BLaER1 treated with 17β-estradiol and CSF1 and Interleukin-3, amounts not matched to agents 10 nM and 100 nM (cell line): ENCODE data around the gene RPL3.
"Not testable (repeated sequence)": the region's sequence is repeated elsewhere in the genome, so short reads cannot be mapped to it uniquely, and the experiment has no call there.

Source experiments
- H3K27ac ChIP-seq, 11 experiments: shearing (Covaris generic); formaldehyde crosslinking; 2 replicates each; pipeline ENCODE4 v1.8.1; 2022
- H3K27me3 ChIP-seq, 11 experiments: shearing (Covaris generic); formaldehyde crosslinking; 2 replicates each; pipeline ENCODE4 v1.8.1; 2022
- H3K36me3 ChIP-seq, 11 experiments: shearing (Covaris generic); formaldehyde crosslinking; 2 replicates each; pipeline ENCODE4 v1.8.1; 2022
- H3K4me1 ChIP-seq, 10 experiments: shearing (Covaris generic); formaldehyde crosslinking; 2 replicates each; pipeline ENCODE4 v1.8.1; 2022
- H3K4me2 ChIP-seq, 11 experiments: shearing (Covaris generic); formaldehyde crosslinking; 2 replicates each; pipeline ENCODE4 v1.8.1; 2022
- H3K4me3 ChIP-seq, 10 experiments: shearing (Covaris generic); formaldehyde crosslinking; 2 replicates each; pipeline ENCODE4 v1.8.1; 2022
- H3K9ac ChIP-seq, 11 experiments: shearing (Covaris generic); formaldehyde crosslinking; 2 replicates each; pipeline ENCODE4 v1.8.1; 2022
- H3K9me3 ChIP-seq, 11 experiments: shearing (Covaris generic); formaldehyde crosslinking; replicated peaks in 1 of 11; 2 replicates each; pipeline ENCODE4 v1.8.1; 2022
- H4K20me1 ChIP-seq, 11 experiments: shearing (Covaris generic); formaldehyde crosslinking; 2 replicates each; pipeline ENCODE4 v1.8.1; 2022
- Cebpa-rat ChIP-seq, 11 experiments: shearing (Covaris generic); IDR thresholded peaks; 2 replicates each; pipeline ENCODE4 v1.8.1; 2022

RPL3 gene

GRCh38 chr22:39349967-39350726, 30.7 kb upstream of the RPL3 start, which contains the start of gene SYNGR1:
SYNGR1 (plus strand) TSS chr22:39349991; CDS start chr22:39350011, 20 bp downstream.
- no peaks in the 10 kb centered on the region for H3K27me3 ChIP-seq
- peak within 1 kb of the TSS; percentile 83 to 97 (median 93) for H3K9ac ChIP-seq
- peak within 1 kb of the TSS; percentile 26 to 95 (median 91); a peak in 21 of 22 replicates for H3K27ac ChIP-seq
- peak within 1 kb of the TSS; percentile 70 to 94 (median 84) for H3K4me3 ChIP-seq
- peaks cover 0 to 47% (median 34%) of the 10 kb centered on the region in 11 experiments; a peak in 17 of 22 replicates for H4K20me1 ChIP-seq
- peaks cover 42 to 73% (median 71%) of the 10 kb centered on the region in 10 experiments for H3K4me1 ChIP-seq
- H3K36me3 ChIP-seq, result peaks cover 0 to 3% (median 0%) of the 10 kb centered on the region in 11 experiments; a peak in 1 of 22 replicates
- H3K9me3 ChIP-seq, result no peaks in the 10 kb centered on the region
- H3K4me2 ChIP-seq, result peak within 1 kb of the TSS; percentile 91 to 100 (median 96)
- TF ChIP-seq Cebpa-rat (IDR thresholded peaks at IDR 0.05), result no peak

GRCh38 chr22:39349506-39349966, 30.1 kb upstream of the RPL3 start:
- Histone ChIP-seq H3K4me2 (peak overlapping the region; percentile 91 to 100 (median 96)), H3K9ac (peak overlapping the region; percentile 83 to 97 (median 93)), H3K4me1 (peaks cover 40 to 67% (median 65%) of the 10 kb centered on the region in 10 experiments), H4K20me1 (peaks cover 0 to 40% (median 29%) of the 10 kb centered on the region in 11 experiments; a peak in 17 of 22 replicates), H3K27ac (peak overlapping the region; percentile 20 to 95 (median 91); a peak in 21 of 22 replicates), H3K36me3 (peaks cover 0 to 3% (median 0%) of the 10 kb centered on the region in 11 experiments; a peak in 1 of 22 replicates), H3K9me3 (no peaks in the 10 kb centered on the region), H3K4me3 (peak overlapping the region; percentile 70 to 94 (median 84)), H3K27me3 (no peaks in the 10 kb centered on the region)
- no peak for TF ChIP-seq Cebpa-rat (IDR thresholded peaks at IDR 0.05)

- peak in 10 of 11 experiments; percentile 58 to 97 (median 92); a peak in 18 of 22 replicates for TF ChIP-seq Cebpa-rat (IDR thresholded peaks at IDR 0.05)
- Histone ChIP-seq H3K27ac (peak overlapping the region; percentile 20 to 95 (median 91); a peak in 21 of 22 replicates), H4K20me1 (peaks cover 0 to 35% (median 29%) of the 10 kb centered on the region in 11 experiments; a peak in 17 of 22 replicates), H3K27me3 (no peaks in the 10 kb centered on the region), H3K9ac (peak overlapping the region; percentile 83 to 97 (median 93)), H3K4me3 (peak overlapping the region; percentile 70 to 94 (median 84)), H3K36me3 (no peaks in the 10 kb centered on the region), H3K9me3 (no peaks in the 10 kb centered on the region), H3K4me2 (peak overlapping the region; percentile 91 to 100 (median 96)), H3K4me1 (peaks cover 40 to 64% (median 60%) of the 10 kb centered on the region in 10 experiments)
Measured at GRCh38 chr22:39348909-39349505, 29.6 kb upstream of the RPL3 start.

GRCh38 chr22:39345231-39345630, 25.8 kb upstream of the RPL3 start:
- Histone ChIP-seq H3K4me3 (no peak overlapping the region), H3K9me3 (no peaks in the 10 kb centered on the region), H3K4me1 (peaks cover 9 to 34% (median 30%) of the 10 kb centered on the region in 10 experiments), H3K27me3 (no peaks in the 10 kb centered on the region), H3K9ac (no peak overlapping the region), H3K4me2 (no peak overlapping the region), H3K36me3 (no peaks in the 10 kb centered on the region), H4K20me1 (no peaks in the 10 kb centered on the region), H3K27ac (no peak overlapping the region)
- peak in 2 of 11 experiments; percentile 13 to 56; a peak in 1 of 22 replicates for TF ChIP-seq Cebpa-rat (IDR thresholded peaks at IDR 0.05)

- H3K4me1 ChIP-seq, result peaks cover 5 to 31% (median 26%) of the 10 kb centered on the region in 10 experiments
- no peak overlapping the region for H3K4me3 ChIP-seq
- TF ChIP-seq Cebpa-rat (IDR thresholded peaks at IDR 0.05), result no peak
- no peaks in the 10 kb centered on the region for H4K20me1 ChIP-seq
- H3K27me3 ChIP-seq, result no peaks in the 10 kb centered on the region
- no peak overlapping the region for H3K9ac ChIP-seq
- H3K27ac ChIP-seq, result no peak overlapping the region
- no peaks in the 10 kb centered on the region for H3K9me3 ChIP-seq
- H3K4me2 ChIP-seq, result peak overlapping the region in 1 of 11 experiments; percentile 18; a peak in 1 of 22 replicates
- H3K36me3 ChIP-seq, result no peaks in the 10 kb centered on the region
Measured at GRCh38 chr22:39344046-39344390, 24.6 kb upstream of the RPL3 start.

- H3K4me2 ChIP-seq, result peak overlapping the region in 3 of 11 experiments; percentile 18 to 25 (median 22); a peak in 1 of 22 replicates
Measured at GRCh38 chr22:39343259-39344045, 24.0 kb upstream of the RPL3 start.

GRCh38 chr22:39341179-39341578, 21.8 kb upstream of the RPL3 start:
- H3K4me1 ChIP-seq, result peaks cover 0 to 11% (median 5%) of the 10 kb centered on the region in 10 experiments; a peak in 9 of 20 replicates
- no peak for TF ChIP-seq Cebpa-rat (IDR thresholded peaks at IDR 0.05)
- H3K27ac ChIP-seq, result no peak overlapping the region
- H3K9ac ChIP-seq, result no peak overlapping the region
- no peak overlapping the region for H3K4me2 ChIP-seq
- H3K9me3 ChIP-seq, result no peaks in the 10 kb centered on the region
- no peaks in the 10 kb centered on the region for H4K20me1 ChIP-seq
- no peak overlapping the region for H3K4me3 ChIP-seq
- no peaks in the 10 kb centered on the region for H3K36me3 ChIP-seq
- H3K27me3 ChIP-seq, result no peaks in the 10 kb centered on the region

More at GRCh38 chr22:39343259-39344045, 24.0 kb upstream of the RPL3 start:
- no peak for TF ChIP-seq Cebpa-rat (IDR thresholded peaks at IDR 0.05)
- no peaks in the 10 kb centered on the region for H3K27me3 ChIP-seq
- no peak overlapping the region for H3K4me3 ChIP-seq
- no peaks in the 10 kb centered on the region for H3K9me3 ChIP-seq
- no peak overlapping the region for H3K9ac ChIP-seq
- no peaks in the 10 kb centered on the region for H3K36me3 ChIP-seq
- peaks cover 0 to 25% (median 20%) of the 10 kb centered on the region in 10 experiments; a peak in 17 of 20 replicates for H3K4me1 ChIP-seq
- no peak overlapping the region for H3K27ac ChIP-seq
- H4K20me1 ChIP-seq, result no peaks in the 10 kb centered on the region

GRCh38 chr22:39339775-39340174, 20.4 kb upstream of the RPL3 start:
- not testable (repeated sequence) for H3K9me3 ChIP-seq, H3K36me3 ChIP-seq, H3K27ac ChIP-seq, H3K4me2 ChIP-seq, H4K20me1 ChIP-seq, H3K27me3 ChIP-seq, H3K4me3 ChIP-seq, H3K9ac ChIP-seq
- H3K4me1 ChIP-seq, result peaks cover 0 to 11% (median 5%) of the 10 kb centered on the region in 10 experiments; a peak in 9 of 20 replicates
